GM12878 (cell line): ENCODE measurements around the gene N4BP2. TPM values are rescaled to one million over a fixed set of nuclear protein-coding genes. Genes with fewer than 3 reads are reported as not detected.

ENCODE experiments used
- BCL11A ChIP-seq: IDR thresholded peaks from 2 replicates; pipeline ENCODE4 v1.6.1; 2011; ENCODE audit warnings: low read depth, low read length
- CEBPB ChIP-seq, 2 experiments: fragments of 150-350 bp in 1 of 2; IDR thresholded peaks; 2 replicates each; pipeline ENCODE4 v1.6.1; 2012 to 2014; ENCODE audit warnings: low read depth in 2 of 2, low read length in 2 of 2, borderline replicate concordance in 1 of 2, inconsistent platforms in 1 of 2
- EP300 ChIP-seq, 2 experiments: fragments of 150-350 bp in 1 of 2; IDR thresholded peaks; 2 replicates each; pipeline ENCODE4 v1.6.1; 2011 to 2012; ENCODE audit warnings: low read depth in 2 of 2, low read length in 2 of 2, borderline replicate concordance in 1 of 2, improper control_type of control experiment in 1 of 2, inconsistent platforms in 1 of 2; ENCODE audit not compliant: control insufficient read depth in 1 of 2
- HDAC2 ChIP-seq: fragments of 200-600 bp; sonication (generic); IDR thresholded peaks from 2 replicates; pipeline ENCODE4 v1.6.1; 2017
- HDAC6 ChIP-seq: fragments of 200-600 bp; sonication (generic); IDR thresholded peaks from one replicate; pipeline ENCODE4 v1.8.0; 2017; ENCODE audit warnings: antibody characterized with exemption; ENCODE audit not compliant: unreplicated experiment
- IKZF1 ChIP-seq: fragments of 450-650 bp; conservative IDR thresholded peaks from 2 replicates; pipeline ENCODE4 v1.6.1; 2017; ENCODE audit warnings: antibody characterized with exemption, mild to moderate bottlenecking
- NR2C2 ChIP-seq: IDR thresholded peaks from 2 replicates; pipeline ENCODE4 v1.6.1; 2011; ENCODE audit warnings: borderline replicate concordance, low read depth; ENCODE audit not compliant: control insufficient read depth, insufficient read length
- PAX5 ChIP-seq: IDR thresholded peaks from 2 replicates; pipeline ENCODE4 v1.6.1; 2011; ENCODE audit warnings: low read depth, low read length, borderline replicate concordance
- PML ChIP-seq: IDR thresholded peaks from 2 replicates; pipeline ENCODE4 v1.6.1; 2012; ENCODE audit warnings: low read length, inconsistent platforms
- POLR2AphosphoS2 ChIP-seq: IDR thresholded peaks from 2 replicates; pipeline ENCODE4 v1.6.1; 2011; ENCODE audit warnings: low read depth, mild to moderate bottlenecking, low read length, improper control_type of control experiment, moderate library complexity
- REST ChIP-seq: IDR thresholded peaks from 2 replicates; pipeline ENCODE4 v1.6.1; 2012; ENCODE audit warnings: mild to moderate bottlenecking, low read depth, low read length
- SMAD5 ChIP-seq: IDR thresholded peaks from 2 replicates; pipeline ENCODE4 v1.6.1; 2016; ENCODE audit warnings: antibody characterized with exemption, low read depth
- SUZ12 ChIP-seq: fragments of 200-600 bp; sonication (generic); IDR thresholded peaks from one replicate; pipeline ENCODE4 v1.6.1; 2018; ENCODE audit warnings: antibody characterized with exemption, mild to moderate bottlenecking; ENCODE audit not compliant: unreplicated experiment
- YBX1 ChIP-seq: fragments of 450-650 bp; IDR thresholded peaks from 2 replicates; pipeline ENCODE4 v1.6.1; 2016; ENCODE audit warnings: antibody characterized with exemption
- polyA plus RNA-seq, 11 experiments: library from polyadenylated mRNA; depleted of rRNA in 4 of 11; unstranded in 6 of 11; stranded (reverse) in 5 of 11; fragments of >200 nt; fragmentation: Nextera tagmentation in 4 of 11; fragmentation: Illumina TruSeq in 1 of 11; extraction: Ambion mirVana in 4 of 11; extraction: Trizol in 1 of 11; gene quantifications; 1 replicate in 1 of 11; 2 replicates in 10 of 11; pipeline versions ENCODE4 v1.2.1 to v1.2.3, GENCODE V29; 2011 to 2016; ENCODE audit warnings: inconsistent platforms in 2 of 11, missing spikeins in 2 of 11, low read depth in 1 of 11
- total RNA-seq, 4 experiments: library from RNA; depleted of rRNA in 3 of 4; stranded (reverse); fragments of >200 nt in 3 of 4; fragmentation: Illumina TruSeq in 1 of 4; extraction: Trizol in 1 of 4; gene quantifications; 2 replicates each; pipeline versions ENCODE4 v1.2.1 to v1.2.3, GENCODE V29; 2013 to 2021
- TF ChIP-seq, protein P1 (sequence below): fragments of 450-650 bp; formaldehyde crosslinking; IDR thresholded peaks from 2 replicates; pipeline ENCODE4 v1.4.0; 2020; ENCODE audit warnings: mild to moderate bottlenecking, moderate library complexity
- TF ChIP-seq, protein P2 (sequence below): fragments of 450-650 bp; IDR thresholded peaks from 2 replicates; pipeline ENCODE4 v1.6.1; 2017; ENCODE audit warnings: mild to moderate bottlenecking, moderate library complexity

N4BP2 gene
- total and polyA plus RNA-seq, 10 of the 15 experiments (the other 5 are each of a cell fraction or from before 2014, with no cell fraction given) = 2.3 to 18.7 (median 10.0) TPM

DNA sequence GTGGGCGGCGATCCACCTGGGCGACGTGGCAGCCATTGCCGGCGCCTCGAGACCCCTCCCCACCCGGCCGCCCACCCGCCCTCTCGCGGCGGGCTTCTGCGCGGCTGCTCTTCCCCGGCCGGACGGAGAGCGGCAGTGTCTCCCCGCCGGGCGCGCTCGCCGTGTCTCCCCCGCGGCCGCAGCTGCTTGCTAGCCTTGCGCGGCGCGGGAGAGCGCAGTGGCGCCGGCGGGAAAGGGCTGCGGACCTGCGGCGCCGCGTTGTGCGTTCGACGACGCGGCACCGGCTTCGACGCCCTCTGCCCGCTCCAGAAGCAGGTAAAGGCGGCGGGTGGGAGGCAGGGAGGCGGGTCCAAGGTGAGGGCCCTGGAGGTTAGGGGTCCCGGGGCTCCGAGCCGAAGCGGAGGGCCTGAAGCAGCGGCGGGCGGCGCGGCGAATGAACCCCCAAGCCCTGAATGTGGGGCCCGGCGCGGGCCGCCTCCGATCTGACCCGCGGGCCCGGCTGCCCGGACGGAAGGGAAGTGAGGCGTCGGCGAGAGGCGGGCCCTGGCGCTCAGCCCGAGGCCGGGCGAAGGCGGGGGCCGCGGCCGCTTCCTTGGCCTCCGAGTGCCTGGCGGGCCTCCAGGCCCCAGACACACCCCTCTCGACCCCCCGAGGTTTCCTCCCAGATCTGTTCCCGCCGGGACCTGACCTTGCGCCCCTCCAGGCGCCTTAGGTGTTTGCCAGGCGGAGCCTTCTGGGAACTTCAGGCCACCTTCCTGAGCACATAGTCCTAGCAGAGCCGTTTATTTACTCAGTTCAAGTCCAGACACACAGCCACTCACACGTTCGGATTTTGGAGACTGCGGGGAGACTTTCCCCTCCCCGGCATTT lies at the start of gene N4BP2 (continued):
- TF ChIP-seq YBX1 (no peak), CEBPB (IDR thresholded peaks at IDR 0.05; ENCODE audit: borderline replicate concordance in 1 of 2, low read depth in 2 of 2, low read length in 2 of 2) (no peak), REST (no peak), EP300 (IDR thresholded peaks at IDR 0.05; ENCODE audit: borderline replicate concordance in 1 of 2, control insufficient read depth in 1 of 2, low read depth in 2 of 2, low read length in 2 of 2) (no peak), BCL11A (no peak), IKZF1 (peak; percentile 89), HDAC2 (no peak), PML (no peak), SUZ12 (no peak), POLR2AphosphoS2 (peak; percentile 61; the same call in 1 of the 2 replicates), HDAC6 (peak; percentile 21), PAX5 (no peak), SMAD5 (no peak), NR2C2 (no peak)
- TF ChIP-seq, protein P1, sequence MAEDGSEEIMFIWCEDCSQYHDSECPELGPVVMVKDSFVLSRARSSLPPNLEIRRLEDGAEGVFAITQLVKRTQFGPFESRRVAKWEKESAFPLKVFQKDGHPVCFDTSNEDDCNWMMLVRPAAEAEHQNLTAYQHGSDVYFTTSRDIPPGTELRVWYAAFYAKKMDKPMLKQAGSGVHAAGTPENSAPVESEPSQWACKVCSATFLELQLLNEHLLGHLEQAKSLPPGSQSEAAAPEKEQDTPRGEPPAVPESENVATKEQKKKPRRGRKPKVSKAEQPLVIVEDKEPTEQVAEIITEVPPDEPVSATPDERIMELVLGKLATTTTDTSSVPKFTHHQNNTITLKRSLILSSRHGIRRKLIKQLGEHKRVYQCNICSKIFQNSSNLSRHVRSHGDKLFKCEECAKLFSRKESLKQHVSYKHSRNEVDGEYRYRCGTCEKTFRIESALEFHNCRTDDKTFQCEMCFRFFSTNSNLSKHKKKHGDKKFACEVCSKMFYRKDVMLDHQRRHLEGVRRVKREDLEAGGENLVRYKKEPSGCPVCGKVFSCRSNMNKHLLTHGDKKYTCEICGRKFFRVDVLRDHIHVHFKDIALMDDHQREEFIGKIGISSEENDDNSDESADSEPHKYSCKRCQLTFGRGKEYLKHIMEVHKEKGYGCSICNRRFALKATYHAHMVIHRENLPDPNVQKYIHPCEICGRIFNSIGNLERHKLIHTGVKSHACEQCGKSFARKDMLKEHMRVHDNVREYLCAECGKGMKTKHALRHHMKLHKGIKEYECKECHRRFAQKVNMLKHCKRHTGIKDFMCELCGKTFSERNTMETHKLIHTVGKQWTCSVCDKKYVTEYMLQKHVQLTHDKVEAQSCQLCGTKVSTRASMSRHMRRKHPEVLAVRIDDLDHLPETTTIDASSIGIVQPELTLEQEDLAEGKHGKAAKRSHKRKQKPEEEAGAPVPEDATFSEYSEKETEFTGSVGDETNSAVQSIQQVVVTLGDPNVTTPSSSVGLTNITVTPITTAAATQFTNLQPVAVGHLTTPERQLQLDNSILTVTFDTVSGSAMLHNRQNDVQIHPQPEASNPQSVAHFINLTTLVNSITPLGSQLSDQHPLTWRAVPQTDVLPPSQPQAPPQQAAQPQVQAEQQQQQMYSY (CRISPR knock-in tag) = no peak
- TF ChIP-seq, protein P2, sequence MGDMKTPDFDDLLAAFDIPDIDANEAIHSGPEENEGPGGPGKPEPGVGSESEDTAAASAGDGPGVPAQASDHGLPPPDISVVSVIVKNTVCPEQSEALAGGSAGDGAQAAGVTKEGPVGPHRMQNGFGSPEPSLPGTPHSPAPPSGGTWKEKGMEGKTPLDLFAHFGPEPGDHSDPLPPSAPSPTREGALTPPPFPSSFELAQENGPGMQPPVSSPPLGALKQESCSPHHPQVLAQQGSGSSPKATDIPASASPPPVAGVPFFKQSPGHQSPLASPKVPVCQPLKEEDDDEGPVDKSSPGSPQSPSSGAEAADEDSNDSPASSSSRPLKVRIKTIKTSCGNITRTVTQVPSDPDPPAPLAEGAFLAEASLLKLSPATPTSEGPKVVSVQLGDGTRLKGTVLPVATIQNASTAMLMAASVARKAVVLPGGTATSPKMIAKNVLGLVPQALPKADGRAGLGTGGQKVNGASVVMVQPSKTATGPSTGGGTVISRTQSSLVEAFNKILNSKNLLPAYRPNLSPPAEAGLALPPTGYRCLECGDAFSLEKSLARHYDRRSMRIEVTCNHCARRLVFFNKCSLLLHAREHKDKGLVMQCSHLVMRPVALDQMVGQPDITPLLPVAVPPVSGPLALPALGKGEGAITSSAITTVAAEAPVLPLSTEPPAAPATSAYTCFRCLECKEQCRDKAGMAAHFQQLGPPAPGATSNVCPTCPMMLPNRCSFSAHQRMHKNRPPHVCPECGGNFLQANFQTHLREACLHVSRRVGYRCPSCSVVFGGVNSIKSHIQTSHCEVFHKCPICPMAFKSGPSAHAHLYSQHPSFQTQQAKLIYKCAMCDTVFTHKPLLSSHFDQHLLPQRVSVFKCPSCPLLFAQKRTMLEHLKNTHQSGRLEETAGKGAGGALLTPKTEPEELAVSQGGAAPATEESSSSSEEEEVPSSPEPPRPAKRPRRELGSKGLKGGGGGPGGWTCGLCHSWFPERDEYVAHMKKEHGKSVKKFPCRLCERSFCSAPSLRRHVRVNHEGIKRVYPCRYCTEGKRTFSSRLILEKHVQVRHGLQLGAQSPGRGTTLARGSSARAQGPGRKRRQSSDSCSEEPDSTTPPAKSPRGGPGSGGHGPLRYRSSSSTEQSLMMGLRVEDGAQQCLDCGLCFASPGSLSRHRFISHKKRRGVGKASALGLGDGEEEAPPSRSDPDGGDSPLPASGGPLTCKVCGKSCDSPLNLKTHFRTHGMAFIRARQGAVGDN = peak; percentile 85
